ENCODE results near the gene DNAJC9.

GRCh38 chr10:73261362-73261995 lies 14.4 kb upstream of the DNAJC9 start:
- TF ChIP-seq, protein P1, sequence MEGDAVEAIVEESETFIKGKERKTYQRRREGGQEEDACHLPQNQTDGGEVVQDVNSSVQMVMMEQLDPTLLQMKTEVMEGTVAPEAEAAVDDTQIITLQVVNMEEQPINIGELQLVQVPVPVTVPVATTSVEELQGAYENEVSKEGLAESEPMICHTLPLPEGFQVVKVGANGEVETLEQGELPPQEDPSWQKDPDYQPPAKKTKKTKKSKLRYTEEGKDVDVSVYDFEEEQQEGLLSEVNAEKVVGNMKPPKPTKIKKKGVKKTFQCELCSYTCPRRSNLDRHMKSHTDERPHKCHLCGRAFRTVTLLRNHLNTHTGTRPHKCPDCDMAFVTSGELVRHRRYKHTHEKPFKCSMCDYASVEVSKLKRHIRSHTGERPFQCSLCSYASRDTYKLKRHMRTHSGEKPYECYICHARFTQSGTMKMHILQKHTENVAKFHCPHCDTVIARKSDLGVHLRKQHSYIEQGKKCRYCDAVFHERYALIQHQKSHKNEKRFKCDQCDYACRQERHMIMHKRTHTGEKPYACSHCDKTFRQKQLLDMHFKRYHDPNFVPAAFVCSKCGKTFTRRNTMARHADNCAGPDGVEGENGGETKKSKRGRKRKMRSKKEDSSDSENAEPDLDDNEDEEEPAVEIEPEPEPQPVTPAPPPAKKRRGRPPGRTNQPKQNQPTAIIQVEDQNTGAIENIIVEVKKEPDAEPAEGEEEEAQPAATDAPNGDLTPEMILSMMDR (IDR thresholded peaks at IDR 0.05), result no peak
- no peak for TF ChIP-seq POLR2AphosphoS5 (IDR thresholded peaks at IDR 0.05; ENCODE audit: low read depth, low read length)
- no peak for TF ChIP-seq TCF7L2 (IDR thresholded peaks at IDR 0.05; ENCODE audit: low read depth, low read length)
- TF ChIP-seq SIN3A (IDR thresholded peaks at IDR 0.05; ENCODE audit: borderline replicate concordance, insufficient read depth, low read depth, low read length), result no peak
